Suppressor macrophage (primary cell): ENCODE results near the gene SLC9C1.

Experiments
- DNase-seq, 4 experiments: peaks; one replicate each; pipeline ENCODE4 v3.0.0-alpha.2; 2020 to 2022

The SLC9C1 gene

DNA sequence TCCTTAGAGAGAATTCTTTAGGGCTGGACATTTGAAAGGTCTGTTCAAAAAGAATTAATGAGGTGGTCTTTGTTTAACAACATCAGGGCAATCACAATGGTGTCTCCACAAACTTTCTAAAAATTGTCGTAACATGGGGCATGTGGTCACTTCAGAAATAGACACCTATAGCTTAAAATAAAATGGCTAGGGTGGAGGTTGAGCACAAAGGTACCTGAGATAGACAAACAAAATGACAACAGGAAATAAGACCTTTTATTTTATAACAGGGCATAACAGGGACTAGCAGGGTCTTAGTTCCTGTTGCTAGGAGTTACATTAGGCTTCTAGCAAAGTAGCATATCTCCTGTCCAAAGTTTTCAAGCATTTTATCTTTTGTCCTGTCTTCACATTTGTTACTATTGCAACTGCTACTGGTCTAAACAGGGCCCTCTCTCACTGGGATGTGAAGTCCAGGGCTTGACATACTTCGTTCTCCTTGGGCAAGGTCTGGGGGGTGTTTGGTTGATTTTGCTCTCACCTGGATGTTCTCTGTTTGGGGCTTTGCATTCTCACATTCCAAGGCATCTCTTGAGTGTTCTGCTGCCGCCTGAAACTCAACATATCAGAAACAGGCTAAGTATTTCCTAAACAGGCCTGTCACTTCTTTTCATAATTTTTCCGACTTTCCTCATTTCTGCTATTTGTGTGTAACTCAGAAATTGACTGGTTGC, 163.9 kb downstream of the SLC9C1 start:
- no peak for DNase-seq

DNA sequence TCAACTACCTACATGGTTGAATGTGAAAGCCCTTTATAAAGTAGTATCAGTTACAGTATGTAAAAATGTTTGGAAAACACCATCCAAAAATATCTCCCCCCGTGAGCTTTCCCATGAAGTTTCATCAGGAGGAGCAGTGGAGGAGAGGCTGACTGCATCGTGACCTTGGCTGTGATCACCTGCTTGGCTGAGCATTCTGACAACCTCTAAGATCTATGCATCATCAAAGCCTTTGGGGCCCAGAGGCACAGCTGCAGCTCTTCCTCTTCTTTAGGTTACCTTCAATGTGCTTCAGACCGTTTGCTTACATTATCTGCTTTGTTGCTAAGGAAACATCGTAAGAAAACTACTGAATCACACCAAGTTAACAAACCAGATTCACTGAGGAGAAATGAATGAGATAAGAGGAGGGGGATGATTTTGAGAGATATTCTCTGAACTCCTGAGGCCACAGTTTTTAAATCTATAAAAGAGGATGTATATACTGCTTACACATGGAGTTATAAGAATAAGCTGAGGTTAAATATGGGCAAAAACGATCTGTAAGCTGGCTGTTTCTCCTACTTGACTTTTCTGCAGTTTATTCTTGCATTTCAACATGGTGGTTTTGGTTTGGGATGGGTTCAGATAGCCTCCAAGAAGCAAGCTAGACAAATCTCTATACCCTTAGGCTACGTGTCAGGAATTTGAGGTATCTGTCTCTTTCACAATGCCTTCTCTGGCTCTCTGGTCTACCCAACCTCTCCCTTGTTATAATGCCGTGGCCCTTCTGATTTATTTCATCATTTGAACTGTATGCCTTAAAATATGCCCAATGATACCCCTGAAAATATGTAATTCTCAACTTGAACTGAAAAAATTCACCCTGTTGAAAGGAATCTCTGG, 164.9 kb downstream of the SLC9C1 start:
- peak; percentile 50 to 66 (median 60) for DNase-seq

- DNase-seq, result peak; percentile 20 to 73 (median 48)
Measured at GRCh38 chr3:112127522-112128494, 166.2 kb downstream of the SLC9C1 start.

DNA sequence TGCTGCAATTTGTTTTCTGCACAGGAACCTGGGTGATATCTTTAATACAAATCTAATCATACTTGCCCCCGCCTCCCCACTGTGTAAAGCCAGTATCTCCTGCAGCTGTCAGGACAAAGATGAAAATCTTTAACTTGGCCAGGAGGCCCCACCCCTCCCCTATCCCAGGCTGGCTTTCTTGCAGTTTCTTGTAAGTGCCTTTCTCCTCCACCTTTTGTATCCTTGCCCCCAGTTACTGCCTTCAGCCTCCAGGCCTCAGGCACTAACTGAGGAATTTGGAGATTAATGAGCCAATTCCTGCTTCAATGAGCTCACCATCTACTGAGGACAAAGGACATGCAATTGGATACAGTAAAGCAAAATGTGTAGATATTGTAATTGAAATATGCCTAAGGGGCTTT, 167.5 kb downstream of the SLC9C1 start:
- DNase-seq, result no peak

GRCh38 chr3:112124907-112125607, 169.0 kb downstream of the SLC9C1 start:
- no peak for DNase-seq

DNA sequence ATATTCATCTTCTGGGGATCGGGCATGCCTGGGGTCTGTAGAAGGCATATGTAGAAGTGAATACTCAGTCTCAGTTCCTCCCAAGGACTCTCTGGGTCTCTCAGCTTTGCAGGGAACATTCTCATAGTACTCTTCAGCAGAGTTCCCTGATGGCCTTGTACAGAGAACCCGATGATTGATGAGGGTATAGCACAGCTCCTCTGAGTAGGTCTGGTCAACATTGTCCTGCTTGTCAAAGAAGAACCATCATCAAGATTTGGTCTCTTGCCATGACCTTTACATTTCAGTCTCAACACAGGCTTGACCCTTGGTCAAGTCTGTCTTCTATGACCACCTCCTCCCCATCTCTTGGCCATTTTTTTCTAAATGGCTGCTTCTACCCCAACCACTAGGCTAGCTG, 170.5 kb downstream of the SLC9C1 start:
- DNase-seq, result no peak

- DNase-seq, result no peak
Measured at GRCh38 chr3:112122870-112123269, 171.1 kb downstream of the SLC9C1 start.

- no peak for DNase-seq
Measured at GRCh38 chr3:112121577-112122547, 172.2 kb downstream of the SLC9C1 start.

- DNase-seq, result peak in 2 of 4 experiments; percentile 31 to 36
Measured at GRCh38 chr3:112119962-112120836, 173.8 kb downstream of the SLC9C1 start.

DNA sequence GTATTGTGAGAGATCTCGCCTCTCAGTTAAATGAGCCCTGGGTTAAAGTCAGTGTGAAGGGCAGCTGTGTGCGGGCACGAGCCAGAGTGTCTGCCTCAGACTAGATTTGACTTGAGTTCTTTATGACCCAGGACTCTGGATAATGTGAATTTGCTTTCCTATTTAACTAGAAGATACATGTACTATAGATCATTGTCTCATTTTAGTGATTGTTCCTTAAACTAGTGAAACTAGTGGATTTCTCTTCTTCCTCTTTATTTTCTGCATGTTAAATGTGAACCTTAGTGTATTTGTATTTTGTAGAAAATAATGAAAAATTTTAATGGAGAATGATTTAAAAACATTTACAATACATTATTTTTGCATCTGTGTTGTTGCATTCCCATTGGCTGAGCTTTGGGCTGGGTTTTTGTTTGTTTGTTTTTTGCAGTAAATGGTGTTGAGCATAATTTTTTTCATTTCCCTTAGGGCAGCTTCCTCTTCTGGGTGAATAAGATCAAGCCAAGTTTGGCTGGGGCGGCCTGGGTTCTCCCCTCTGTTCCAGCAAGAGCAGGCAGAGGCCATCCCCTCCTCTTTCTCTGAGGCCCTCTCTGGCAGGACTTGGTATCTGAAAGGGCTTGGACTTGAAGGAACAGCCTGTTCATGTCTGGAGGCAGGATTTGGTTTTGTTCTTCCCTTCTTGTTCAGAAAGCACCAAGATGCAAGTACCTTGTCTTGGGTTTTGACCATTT, 176.0 kb downstream of the SLC9C1 start:
- peak; percentile 51 to 79 (median 76) for DNase-seq

GRCh38 chr3:112117415-112117814, 176.6 kb downstream of the SLC9C1 start:
- DNase-seq, result no peak

GRCh38 chr3:112116748-112117186, 177.2 kb downstream of the SLC9C1 start:
- no peak for DNase-seq

DNA sequence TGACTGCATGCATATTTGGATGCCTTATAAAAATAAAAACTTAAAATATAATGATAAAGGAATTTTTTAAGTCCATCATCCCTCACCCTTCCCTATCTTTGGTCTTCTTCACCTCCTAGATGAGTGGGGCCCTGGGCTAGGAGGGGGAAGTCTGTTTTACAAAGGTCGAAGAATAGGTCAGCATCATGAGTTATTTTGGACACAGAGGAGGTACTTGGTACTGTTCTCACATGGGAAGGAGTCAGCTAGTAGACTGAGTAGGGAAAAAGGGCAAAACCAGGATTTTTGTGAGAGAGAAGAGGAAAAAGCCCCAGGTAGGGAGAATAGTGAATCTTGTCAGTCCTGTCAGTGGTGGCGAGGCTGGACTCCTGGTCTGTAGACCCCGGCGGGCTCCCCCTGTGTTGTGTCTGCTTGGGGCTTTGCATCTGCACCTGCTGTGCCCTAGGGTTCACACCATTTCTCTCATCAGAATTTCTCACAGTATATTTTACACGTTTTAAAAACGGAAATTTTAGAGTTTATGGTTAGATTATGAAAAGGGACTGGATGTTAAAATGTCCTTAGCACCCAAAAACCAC, 178.1 kb downstream of the SLC9C1 start:
- no peak for DNase-seq

DNA sequence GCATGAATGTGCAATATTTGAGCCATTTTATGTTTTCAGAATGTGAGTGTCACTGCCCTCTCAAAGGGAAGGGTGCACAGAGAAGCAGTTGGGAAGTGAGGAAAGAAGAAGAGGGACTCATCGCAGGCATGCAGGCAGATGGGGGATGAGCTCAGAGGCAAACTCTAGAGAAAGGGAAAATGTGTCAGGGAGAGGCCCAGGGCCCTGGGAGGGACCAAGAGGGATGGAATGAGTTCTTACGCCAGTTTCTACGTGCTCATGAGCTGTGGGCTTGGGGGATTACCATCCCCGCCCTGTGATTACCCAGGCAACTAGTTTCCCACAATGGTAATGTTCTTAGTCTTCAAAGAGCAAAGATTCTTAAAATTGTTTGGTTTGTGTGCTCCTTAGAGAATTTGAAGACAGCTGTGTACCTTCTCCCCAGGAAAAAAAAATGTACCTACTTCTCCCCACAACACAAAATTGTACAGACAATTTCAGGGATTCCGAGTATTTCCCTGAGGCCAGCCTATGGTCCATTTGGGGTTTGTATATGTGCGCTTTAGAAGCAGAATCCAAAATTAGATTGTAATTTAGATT, 178.8 kb downstream of the SLC9C1 start:
- DNase-seq, result no peak

GRCh38 chr3:112114576-112115160, 179.3 kb downstream of the SLC9C1 start:
- no peak for DNase-seq

- peak; percentile 74 to 90 (median 80) for DNase-seq
Measured at GRCh38 chr3:112111785-112112402, 182.1 kb downstream of the SLC9C1 start.

DNA sequence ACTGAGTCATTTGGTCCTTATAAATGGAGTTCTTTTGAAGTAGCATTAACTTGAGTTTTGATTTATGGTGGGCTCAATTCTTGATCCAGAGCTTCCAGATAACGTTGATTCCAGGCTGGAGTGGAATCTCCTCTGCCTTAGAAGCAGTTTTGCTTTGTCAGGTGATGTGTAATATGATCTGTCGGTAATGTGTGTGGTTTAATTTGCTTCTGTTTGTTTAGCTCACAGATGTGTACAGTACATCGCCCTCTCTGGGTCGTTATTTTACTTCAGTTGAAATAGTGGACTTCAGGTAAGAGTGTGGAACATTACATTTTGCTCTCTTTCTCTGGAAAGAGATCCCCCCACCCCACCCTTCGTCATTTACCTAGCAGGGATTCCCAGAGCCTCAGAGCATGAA, 184.7 kb downstream of the SLC9C1 start:
- DNase-seq, result no peak
